ENCODE data around the gene METTL25. TPM values are rescaled to one million over a fixed set of nuclear protein-coding genes. Genes with fewer than 3 reads are reported as not detected.

METTL25 gene
- total RNA-seq, 1 experiment from 2014 or later: 3.5 TPM

GRCh38 chr12:82407481-82407880, 49.2 kb downstream of the METTL25 start:
- DNase-seq (ENCODE audit: low read depth, low spot score) (no peak), ATAC-seq (no peak)
- ChIA-PET CTCF (no interaction called here), POLR2A (no interaction called here)
- no TSS peak for BruUV-seq (replicated peaks)
- Histone ChIP-seq H3K36me3 (ENCODE audit: control insufficient read depth, insufficient read depth, low read length) (no peaks in the 10 kb centered on the region), H3K4me1 (ENCODE audit: control insufficient read depth, insufficient read depth, low read length) (no peaks in the 10 kb centered on the region), H3K27ac (ENCODE audit: low read length) (no peak overlapping the region), H3K9me3 (ENCODE audit: control insufficient read depth, insufficient read depth, low read depth, low read length) (no peaks in the 10 kb centered on the region), H3K27me3 (ENCODE audit: control insufficient read depth, insufficient read depth, low read length) (no peaks in the 10 kb centered on the region), H3K4me3 (ENCODE audit: low read depth in 2 of 2, low read length in 2 of 2) (no peak overlapping the region)
- TF ChIP-seq POLR2AphosphoS5 (IDR thresholded peaks at IDR 0.05; ENCODE audit: low read depth, low read length) (no peak), SIN3A (IDR thresholded peaks at IDR 0.05; ENCODE audit: borderline replicate concordance, insufficient read depth, low read depth, low read length) (no peak), TCF7L2 (IDR thresholded peaks at IDR 0.05; ENCODE audit: low read depth, low read length) (no peak), REST (IDR thresholded peaks at IDR 0.05; ENCODE audit: insufficient read depth in 1 of 2, low read depth in 2 of 2, low read length in 1 of 2) (no peak)
- TF ChIP-seq, protein P1, sequence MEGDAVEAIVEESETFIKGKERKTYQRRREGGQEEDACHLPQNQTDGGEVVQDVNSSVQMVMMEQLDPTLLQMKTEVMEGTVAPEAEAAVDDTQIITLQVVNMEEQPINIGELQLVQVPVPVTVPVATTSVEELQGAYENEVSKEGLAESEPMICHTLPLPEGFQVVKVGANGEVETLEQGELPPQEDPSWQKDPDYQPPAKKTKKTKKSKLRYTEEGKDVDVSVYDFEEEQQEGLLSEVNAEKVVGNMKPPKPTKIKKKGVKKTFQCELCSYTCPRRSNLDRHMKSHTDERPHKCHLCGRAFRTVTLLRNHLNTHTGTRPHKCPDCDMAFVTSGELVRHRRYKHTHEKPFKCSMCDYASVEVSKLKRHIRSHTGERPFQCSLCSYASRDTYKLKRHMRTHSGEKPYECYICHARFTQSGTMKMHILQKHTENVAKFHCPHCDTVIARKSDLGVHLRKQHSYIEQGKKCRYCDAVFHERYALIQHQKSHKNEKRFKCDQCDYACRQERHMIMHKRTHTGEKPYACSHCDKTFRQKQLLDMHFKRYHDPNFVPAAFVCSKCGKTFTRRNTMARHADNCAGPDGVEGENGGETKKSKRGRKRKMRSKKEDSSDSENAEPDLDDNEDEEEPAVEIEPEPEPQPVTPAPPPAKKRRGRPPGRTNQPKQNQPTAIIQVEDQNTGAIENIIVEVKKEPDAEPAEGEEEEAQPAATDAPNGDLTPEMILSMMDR (IDR thresholded peaks at IDR 0.05): no peak
- intact Hi-C loops (cut with micrococcal nuclease; ENCODE audit: unreplicated experiment): no loop called here
- in situ Hi-C loops (cut with HindIII; ENCODE audit: low pct_unique_long_range_greater_than_20kb, low sequenced_read_pairs): no loop called here

- no peak for ATAC-seq
- no peak for DNase-seq (ENCODE audit: low read depth, low spot score)
- no peaks in the 10 kb centered on the region for H3K27me3 ChIP-seq (ENCODE audit: control insufficient read depth, insufficient read depth, low read length)
- TF ChIP-seq POLR2AphosphoS5 (IDR thresholded peaks at IDR 0.05; ENCODE audit: low read depth, low read length) (no peak), TCF7L2 (IDR thresholded peaks at IDR 0.05; ENCODE audit: low read depth, low read length) (no peak), SIN3A (IDR thresholded peaks at IDR 0.05; ENCODE audit: borderline replicate concordance, insufficient read depth, low read depth, low read length) (no peak)
- TF ChIP-seq, protein P1 (IDR thresholded peaks at IDR 0.05): no peak
- H3K27ac ChIP-seq (ENCODE audit: low read length): no peak overlapping the region
- ChIA-PET CTCF (no interaction called here), POLR2A (no interaction called here)
- in situ Hi-C loops (cut with HindIII; ENCODE audit: low pct_unique_long_range_greater_than_20kb, low sequenced_read_pairs) (no loop called here), intact Hi-C loops (cut with micrococcal nuclease; ENCODE audit: unreplicated experiment) (no loop called here)
- H3K4me3 ChIP-seq (ENCODE audit: low read depth in 2 of 2, low read length in 2 of 2): no peak overlapping the region
- no peaks in the 10 kb centered on the region; the same call in 1 of the 2 replicates for H3K36me3 ChIP-seq (ENCODE audit: control insufficient read depth, insufficient read depth, low read length)
- no TSS peak for BruUV-seq (replicated peaks)
- no peaks in the 10 kb centered on the region for H3K9me3 ChIP-seq (ENCODE audit: control insufficient read depth, insufficient read depth, low read depth, low read length)
- H3K4me1 ChIP-seq (ENCODE audit: control insufficient read depth, insufficient read depth, low read length): no peaks in the 10 kb centered on the region
Measured at GRCh38 chr12:82408844-82409243, 50.5 kb downstream of the METTL25 start.
